Spleen (tissue), 11 donors: Measurements from ENCODE around the gene MX1. TPM values are rescaled to one million over a fixed set of nuclear protein-coding genes. Genes with fewer than 3 reads are reported as not detected.
A peak's percentile ranks its signal among the peaks of the same experiment; 100 is the strongest.

Source experiments
- DNase-seq: peaks from one replicate; pipeline ENCODE4 v3.0.0-alpha.2; 2020
- H3K27ac ChIP-seq, 8 donors: fragments of 200-600 bp; sonication (generic) in 7 of 8; 1 replicate in 4 of 8; 2 replicates in 4 of 8; pipeline versions ENCODE4 v1.5.0 to v1.8.0; 2016 to 2021; ENCODE audit warnings: inconsistent platforms in 4 of 8, mild to moderate bottlenecking in 4 of 8, moderate library complexity in 1 of 8
- H3K27me3 ChIP-seq, 7 donors: fragments of 200-600 bp; sonication (generic) in 6 of 7; replicated peaks in 1 of 7; 1 replicate in 4 of 7; 2 replicates in 3 of 7; pipeline versions ENCODE4 v1.5.0 to v1.8.0; 2016 to 2021; ENCODE audit warnings: inconsistent platforms in 3 of 7, mild to moderate bottlenecking in 1 of 7
- H3K36me3 ChIP-seq, 6 donors: fragments of 200-600 bp; sonication (generic) in 5 of 6; 1 replicate in 4 of 6; 2 replicates in 2 of 6; pipeline versions ENCODE4 v1.5.0 to v1.8.0; 2016 to 2021; ENCODE audit warnings: inconsistent platforms in 2 of 6
- H3K4me1 ChIP-seq, 6 donors: fragments of 200-600 bp; sonication (generic) in 5 of 6; 1 replicate in 3 of 6; 2 replicates in 3 of 6; pipeline versions ENCODE4 v1.5.0 to v1.8.0; 2016 to 2021; ENCODE audit warnings: inconsistent platforms in 3 of 6
- H3K4me3 ChIP-seq, 8 donors: fragments of 200-600 bp; sonication (generic) in 7 of 8; 1 replicate in 4 of 8; 2 replicates in 4 of 8; pipeline versions ENCODE4 v1.5.0 to v1.8.0; 2016 to 2021; ENCODE audit warnings: inconsistent platforms in 4 of 8, mild to moderate bottlenecking in 4 of 8, moderate library complexity in 2 of 8
- H3K9me3 ChIP-seq, 8 donors: fragments of 200-600 bp; sonication (generic) in 7 of 8; 1 replicate in 4 of 8; 2 replicates in 4 of 8; pipeline versions ENCODE4 v1.5.0 to v1.8.0; 2016 to 2021; ENCODE audit warnings: inconsistent platforms in 4 of 8
- CTCF ChIP-seq, 11 experiments: fragments of 200-600 bp in 7 of 11; fragments of 450-650 bp in 4 of 11; sonication (generic) in 4 of 11; IDR thresholded peaks in 8 of 11; conservative IDR thresholded peaks in 3 of 11; 1 replicate in 7 of 11; 2 replicates in 4 of 11; pipeline versions ENCODE4 v1.4.0 to v1.8.0; 2016 to 2021; ENCODE audit warnings: antibody characterized with exemption in 11 of 11, inconsistent platforms in 4 of 11, mild to moderate bottlenecking in 1 of 11
- POLR2A ChIP-seq, 3 donors: fragments of 450-650 bp; IDR thresholded peaks; one replicate each; pipeline ENCODE4 v1.5.1; 2017; ENCODE audit warnings: antibody characterized with exemption in 3 of 3, mild to moderate bottlenecking in 1 of 3
- POLR2AphosphoS5 ChIP-seq, 3 donors: sonication (generic); formaldehyde crosslinking; IDR thresholded peaks; one replicate each; pipeline ENCODE4 v1.5.1; 2017; ENCODE audit warnings: antibody characterized with exemption in 3 of 3
- WGBS, 5 donors: extraction: QIAGEN DNeasy Blood & Tissue Kit in 3 of 5; methylation state at CpG; one replicate each; pipeline versions ENCODE4 v1.1.5 to v1.1.7; 2013 to 2018; 5-methylcytosine and 5-hydroxymethylcytosine counted together
- intact Hi-C: fragments of 100-400 bp; cut with DNase I; formaldehyde crosslinking; loops from one replicate; pipeline ENCODE4 v1.15.0; 2023; ENCODE audit warnings: low total_unique reads
- polyA plus RNA-seq, 3 donors: library from polyadenylated mRNA; stranded (reverse); fragments of 200-250 nt; gene quantifications; one replicate each; pipeline ENCODE4 v1.2.1, GENCODE V29; 2013
- total RNA-seq, 7 donors: library from RNA; depleted of rRNA in 3 of 7; stranded (reverse); fragments of >200 nt in 3 of 7; fragmentation: NEBNext Ultra II Directional in 4 of 7; extraction: Animal tissue kit (Norgen Biotek cat#: 25700) in 4 of 7; gene quantifications; one replicate each; pipeline versions ENCODE4 v1.1.0 to v1.2.1, GENCODE V29; 2016 to 2021
- donor health status: healthy with polysubstance abuse.
- donor health status: DM: no; HTN: no; CAD: no; lungs with moderate emphysema.
- donor health status: DM: no; HTN: no; CAD: no.
- donor health status: Bipolar disorder and iron deficiency.
- donor health status: healthy.
- donor health status: DM: no; HTN: no; CAD: no.
- donor health status: DM: yes; HTN: yes; CAD: no.

The MX1 gene
- total and polyA plus RNA-seq, 10 donors = 32.8 to 148 (median 90.1) TPM

DNA sequence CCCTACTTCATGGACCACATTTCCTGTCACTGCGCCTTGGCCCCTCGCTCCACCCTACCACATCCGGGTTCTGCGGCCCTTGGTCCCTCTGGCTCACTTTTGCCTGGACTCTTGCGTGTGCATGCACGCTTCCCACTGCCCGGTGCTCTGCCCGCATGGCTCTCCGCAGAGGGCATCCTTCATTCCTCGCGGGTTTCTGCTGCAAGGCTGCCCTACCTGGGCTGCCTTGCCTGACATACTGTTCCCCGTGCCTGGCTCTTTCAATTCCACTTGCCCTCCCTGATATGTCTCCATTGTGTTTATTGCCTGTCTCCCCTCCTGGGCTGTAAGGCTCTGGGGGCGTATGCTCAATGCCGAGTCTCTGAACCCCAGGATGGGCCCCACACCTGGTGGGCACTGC is 37.8 kb upstream of the MX1 start:
- DNase-seq = no peak
- TF ChIP-seq POLR2AphosphoS5 (IDR thresholded peaks at IDR 0.05) (peak in 1 of 3 donors; percentile 37), CTCF (IDR thresholded peaks at IDR 0.05 in 8 of 11, conservative IDR thresholded peaks at IDR 0.05 in 3 of 11) (no peak)
- intact Hi-C loops = no loop called here
- peaks cover 0 to 100% (median 43%) of the 10 kb centered on the region in 6 donors for H3K36me3 ChIP-seq
- H3K4me1 ChIP-seq = no peaks in the 10 kb centered on the region
- no peaks in the 10 kb centered on the region for H3K27me3 ChIP-seq
- 93 to 97% (median 96%) methylated on average over 14 of the region's 14 CpGs for WGBS, 5 donors
- H3K4me3 ChIP-seq = no peak overlapping the region
- H3K27ac ChIP-seq = peak overlapping the region in 3 of 8 donors; percentile 12 to 56 (median 49)
- no peaks in the 10 kb centered on the region for H3K9me3 ChIP-seq

DNA sequence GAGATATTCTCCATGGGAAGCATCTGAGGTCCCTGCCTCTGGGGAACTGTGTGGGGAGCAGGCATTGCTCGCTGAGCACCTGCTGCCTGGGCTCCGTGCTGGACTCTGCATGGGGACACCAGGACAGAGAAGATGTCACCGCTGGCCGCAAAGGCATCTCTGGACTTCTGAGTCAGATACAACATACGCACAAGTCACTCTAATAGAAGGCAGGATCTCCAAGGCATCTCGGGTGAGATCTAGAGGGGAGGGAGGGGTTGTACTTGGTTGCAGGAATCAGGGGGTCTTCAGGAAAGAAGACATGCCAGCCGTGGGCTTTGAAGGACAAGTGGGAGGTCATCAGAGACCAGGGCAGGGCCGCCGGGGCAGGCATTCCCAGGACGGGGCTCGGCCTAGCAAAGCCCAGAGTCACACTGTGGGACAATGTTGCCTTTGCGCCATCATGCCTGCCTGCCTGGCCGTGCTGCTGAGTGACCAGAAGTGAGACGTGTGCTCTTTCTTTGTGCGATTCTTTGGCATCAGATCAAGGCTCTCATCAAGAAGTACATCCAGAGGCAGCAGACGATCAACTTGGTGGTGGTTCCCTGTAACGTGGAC is 35.9 kb upstream of the MX1 start:
- Histone ChIP-seq H3K27me3 (no peaks in the 10 kb centered on the region), H3K4me1 (peaks cover 0 to 6% (median 0%) of the 10 kb centered on the region in 6 donors), H3K36me3 (peaks cover 0 to 88% (median 37%) of the 10 kb centered on the region in 6 donors), H3K27ac (peak overlapping the region in 1 of 8 donors; percentile 2), H3K4me3 (no peak overlapping the region), H3K9me3 (no peaks in the 10 kb centered on the region)
- intact Hi-C loops = no loop called here
- DNase-seq = no peak
- 88 to 94% (median 92%) methylated on average over 17 of the region's 17 CpGs for WGBS, 5 donors
- TF ChIP-seq POLR2AphosphoS5 (IDR thresholded peaks at IDR 0.05) (peak in 1 of 3 donors; percentile 58), POLR2A (IDR thresholded peaks at IDR 0.05) (no peak)

DNA sequence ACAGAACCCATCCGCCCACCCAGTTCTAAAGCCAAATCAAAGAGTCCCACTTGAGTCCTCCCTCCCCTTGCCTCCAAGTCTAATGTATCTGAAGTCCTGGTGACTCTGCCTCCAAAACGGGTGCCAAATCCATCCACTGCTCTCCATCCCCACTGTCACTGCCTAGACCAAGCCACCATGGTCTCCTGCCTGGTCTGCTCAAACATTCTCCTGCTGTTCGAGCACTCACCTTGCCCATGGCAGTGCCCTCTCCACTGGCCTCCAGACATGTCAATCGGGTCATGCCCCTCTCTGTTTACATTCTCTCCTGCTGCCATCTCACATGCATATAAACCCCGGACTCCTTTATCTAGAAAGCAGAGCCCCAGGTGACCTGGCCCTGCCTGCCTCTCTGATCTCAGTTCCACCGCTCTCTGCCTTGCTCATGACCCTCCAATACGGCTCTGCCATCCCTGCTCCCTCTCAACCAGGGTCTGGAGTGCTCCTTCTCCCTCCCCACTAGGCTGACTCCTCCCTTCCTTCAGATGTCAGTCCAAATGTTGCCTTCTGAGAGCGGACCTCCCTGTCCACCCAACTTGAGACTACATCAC is 32.1 kb upstream of the MX1 start:
- WGBS, 5 donors = 85 to 93% (median 87%) methylated on average over 8 of the region's 8 CpGs
- Histone ChIP-seq H3K4me1 (peaks cover 0 to 36% (median 21%) of the 10 kb centered on the region in 6 donors), H3K27me3 (no peaks in the 10 kb centered on the region), H3K4me3 (no peak overlapping the region), H3K36me3 (peaks cover 0 to 91% (median 43%) of the 10 kb centered on the region in 6 donors), H3K9me3 (no peaks in the 10 kb centered on the region), H3K27ac (peak overlapping the region in 6 of 8 donors; percentile 41 to 80 (median 60))
- intact Hi-C loops = no loop called here
- no peak for DNase-seq
- TF ChIP-seq POLR2AphosphoS5 (IDR thresholded peaks at IDR 0.05) (no peak), POLR2A (IDR thresholded peaks at IDR 0.05) (no peak), CTCF (IDR thresholded peaks at IDR 0.05 in 8 of 11, conservative IDR thresholded peaks at IDR 0.05 in 3 of 11) (no peak)

DNA sequence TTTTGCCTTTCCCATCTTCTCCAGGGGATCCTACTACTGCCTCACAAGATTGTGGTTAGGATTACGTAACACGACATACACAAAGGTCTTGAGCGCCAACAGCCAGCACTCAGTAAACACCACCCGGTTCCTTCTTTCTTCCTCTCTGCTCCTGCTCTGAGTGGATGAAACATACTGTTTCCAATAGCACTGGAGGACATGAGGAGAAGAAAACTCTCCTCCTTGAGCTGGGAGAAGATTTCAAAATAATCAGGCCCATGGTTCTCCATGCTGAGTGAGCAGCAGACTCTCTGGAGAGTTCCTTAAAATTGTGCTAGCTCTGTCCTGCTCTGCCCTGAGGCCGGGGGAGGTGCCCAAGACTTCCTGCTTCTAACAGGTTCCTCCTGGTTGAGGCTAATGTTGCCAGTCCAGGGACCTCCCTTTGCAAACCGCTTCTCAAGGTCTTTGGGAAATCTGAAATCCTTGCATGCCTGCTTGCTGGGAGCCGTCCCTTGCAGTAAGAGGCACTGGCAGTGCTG is 29.4 kb upstream of the MX1 start:
- Histone ChIP-seq H3K4me3 (no peak overlapping the region), H3K36me3 (peaks cover 0 to 91% (median 44%) of the 10 kb centered on the region in 6 donors), H3K27ac (peak overlapping the region in 6 of 8 donors; percentile 23 to 80 (median 64)), H3K27me3 (no peaks in the 10 kb centered on the region), H3K4me1 (peaks cover 0 to 36% (median 21%) of the 10 kb centered on the region in 6 donors), H3K9me3 (no peaks in the 10 kb centered on the region)
- intact Hi-C loops = no loop called here
- DNase-seq = peak; percentile 84
- TF ChIP-seq CTCF (IDR thresholded peaks at IDR 0.05 in 8 of 11, conservative IDR thresholded peaks at IDR 0.05 in 3 of 11) = no peak
- no peak for TF ChIP-seq POLR2A (IDR thresholded peaks at IDR 0.05)
- peak in 1 of 3 donors; percentile 12 for TF ChIP-seq POLR2AphosphoS5 (IDR thresholded peaks at IDR 0.05)
- WGBS, 5 donors = 30 to 55% (median 46%) methylated on average over 7 of the region's 7 CpGs
